Activated CD4-positive, alpha-beta memory T cell treated with anti-CD3 and anti-CD28 coated beads for 36 hours (primary cell): Measurements from ENCODE around the gene MINDY4. TPM values are rescaled to one million over a fixed set of nuclear protein-coding genes. Genes with fewer than 3 reads are reported as not detected.

ENCODE experiments used
- CTCF ChIA-PET: fragments of 350-600 bp; sonication (Branson Sonifier 250); formaldehyde crosslinking; loops from one replicate; lab custom pipeline; 2021; ENCODE audit warnings: antibody characterized with exemption, inconsistent platforms; lab: Charles Lee
- POLR2A ChIA-PET: fragments of 350-600 bp; sonication (Branson Sonifier 250); formaldehyde crosslinking; loops from one replicate; lab custom pipeline; 2021; ENCODE audit warnings: antibody characterized with exemption; lab: Charles Lee
- DNase-seq: peaks from one replicate; pipeline ENCODE4 v3.0.0-alpha.2; 2020
- H3K27ac Mint-ChIP-seq: one replicate; pipeline ENCODE4 v1.8.0; 2021; ENCODE audit warnings: mixed read lengths
- H3K27me3 Mint-ChIP-seq: one replicate; pipeline ENCODE4 v1.8.0; 2021; ENCODE audit warnings: mixed read lengths
- H3K36me3 Mint-ChIP-seq: one replicate; pipeline ENCODE4 v1.8.0; 2021; ENCODE audit warnings: mixed read lengths
- H3K4me1 Mint-ChIP-seq: one replicate; pipeline ENCODE4 v1.8.0; 2021; ENCODE audit warnings: low read depth, mixed read lengths
- H3K4me3 Mint-ChIP-seq: one replicate; pipeline ENCODE4 v1.8.0; 2021; ENCODE audit warnings: mild to moderate bottlenecking, mixed read lengths
- H3K9me3 Mint-ChIP-seq: one replicate; pipeline ENCODE4 v1.8.0; 2021; ENCODE audit warnings: mixed read lengths
- intact Hi-C: fragments of 100-400 bp; cut with micrococcal nuclease; formaldehyde crosslinking; loops from one replicate; pipeline ENCODE4 v1.15.1; 2023
- total RNA-seq, 2 experiments: library from RNA; stranded (reverse); gene quantifications; one replicate each; pipeline ENCODE4 v1.2.3, GENCODE V29; 2021

MINDY4 gene
- total RNA-seq, 2 experiments from 2014 or later, result 1.1 to 1.6 TPM

DNA sequence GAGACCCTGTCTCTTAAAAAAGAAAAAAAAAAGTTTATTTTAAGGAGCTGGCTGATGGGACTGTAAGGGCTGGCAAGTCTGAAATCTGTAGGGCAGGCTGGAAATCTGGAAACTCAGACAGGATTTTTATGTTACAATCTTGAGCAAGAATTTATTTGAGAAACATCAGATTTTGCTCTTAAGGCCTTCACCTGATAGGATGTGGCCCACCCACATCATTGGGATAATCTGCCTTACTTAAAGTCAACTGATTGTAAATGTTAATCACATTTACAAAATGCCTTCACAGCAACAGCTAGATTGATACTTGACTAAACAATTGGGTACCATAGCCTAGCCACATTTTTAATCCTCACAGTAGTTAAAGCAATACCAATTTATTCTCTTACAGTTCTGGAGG is 11.5 kb downstream of the MINDY4 start:
- H3K9me3 Mint-ChIP-seq, result no peaks in the 10 kb centered on the region
- DNase-seq, result no peak
- H3K4me3 Mint-ChIP-seq, result no peak overlapping the region
- H3K27me3 Mint-ChIP-seq, result no peaks in the 10 kb centered on the region
- intact Hi-C loops, result no loop called here
- no peaks in the 10 kb centered on the region for H3K4me1 Mint-ChIP-seq
- H3K36me3 Mint-ChIP-seq, result peaks cover 9% of the 10 kb centered on the region
- ChIA-PET CTCF (no interaction called here), POLR2A (no interaction called here)
- H3K27ac Mint-ChIP-seq, result no peak overlapping the region

DNA sequence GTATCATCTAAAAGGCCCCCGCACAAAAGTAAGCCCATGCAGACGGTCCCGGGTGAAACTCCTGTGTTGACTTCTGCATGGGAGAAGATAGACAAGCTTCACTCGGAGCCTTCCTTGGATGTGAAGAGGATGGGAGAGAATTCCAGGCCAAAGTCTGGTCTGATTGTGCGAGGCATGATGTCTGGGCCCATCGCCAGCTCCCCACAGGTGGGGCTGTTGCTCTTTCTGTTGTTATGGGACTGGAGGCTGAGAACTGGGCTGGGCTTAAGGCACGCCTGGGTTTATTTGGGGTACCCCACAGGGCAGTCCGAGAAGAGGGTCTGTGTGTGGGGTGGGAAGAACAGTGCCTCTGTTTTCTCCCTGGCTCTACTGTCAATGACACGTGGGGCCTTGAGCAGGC is 14.6 kb downstream of the MINDY4 start:
- Mint-ChIP-seq H3K27me3 (no peaks in the 10 kb centered on the region), H3K4me3 (no peak overlapping the region), H3K9me3 (no peaks in the 10 kb centered on the region), H3K27ac (no peak overlapping the region), H3K4me1 (no peaks in the 10 kb centered on the region), H3K36me3 (peaks cover 9% of the 10 kb centered on the region)
- DNase-seq, result no peak
- ChIA-PET CTCF (interaction anchor here (0.7 to 1.0 kb wide), 2 partner anchors 8 to 18 kb away, joined by 3 to 4 read pairs; no protein-coding TSS in a partner anchor), POLR2A (no interaction called here)
- intact Hi-C loops, result no loop called here

DNA sequence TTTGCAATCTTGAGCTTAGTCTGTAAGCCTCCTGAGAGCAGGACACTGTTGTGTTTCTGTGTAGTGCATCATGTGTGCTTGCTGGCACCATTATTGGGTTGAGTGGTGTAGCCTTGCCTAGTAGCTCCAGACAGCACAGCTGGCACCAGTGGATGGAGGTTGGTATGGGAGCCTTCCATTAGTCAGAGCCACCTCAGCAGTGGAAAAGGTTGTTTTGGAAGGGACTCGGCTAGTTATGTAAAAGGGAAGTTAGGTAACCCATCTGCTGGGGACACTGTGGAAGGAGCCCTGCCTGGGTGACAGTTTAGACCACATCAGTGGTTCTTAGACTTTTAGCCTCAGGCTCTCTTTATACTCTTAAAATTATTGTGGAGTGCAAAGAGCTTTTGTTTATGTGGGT is 16.3 kb downstream of the MINDY4 start:
- H3K36me3 Mint-ChIP-seq, result peaks cover 6% of the 10 kb centered on the region
- H3K4me1 Mint-ChIP-seq, result no peaks in the 10 kb centered on the region
- intact Hi-C loops, result no loop called here
- POLR2A ChIA-PET, result no interaction called here
- DNase-seq, result no peak
- H3K4me3 Mint-ChIP-seq, result no peak overlapping the region
- no peaks in the 10 kb centered on the region for H3K9me3 Mint-ChIP-seq
- no peak overlapping the region for H3K27ac Mint-ChIP-seq
- CTCF ChIA-PET, result interaction anchor here (0.9 kb wide), 1 partner anchor 224 kb away, joined by 3 read pairs; no protein-coding TSS in a partner anchor
- H3K27me3 Mint-ChIP-seq, result no peaks in the 10 kb centered on the region

DNA sequence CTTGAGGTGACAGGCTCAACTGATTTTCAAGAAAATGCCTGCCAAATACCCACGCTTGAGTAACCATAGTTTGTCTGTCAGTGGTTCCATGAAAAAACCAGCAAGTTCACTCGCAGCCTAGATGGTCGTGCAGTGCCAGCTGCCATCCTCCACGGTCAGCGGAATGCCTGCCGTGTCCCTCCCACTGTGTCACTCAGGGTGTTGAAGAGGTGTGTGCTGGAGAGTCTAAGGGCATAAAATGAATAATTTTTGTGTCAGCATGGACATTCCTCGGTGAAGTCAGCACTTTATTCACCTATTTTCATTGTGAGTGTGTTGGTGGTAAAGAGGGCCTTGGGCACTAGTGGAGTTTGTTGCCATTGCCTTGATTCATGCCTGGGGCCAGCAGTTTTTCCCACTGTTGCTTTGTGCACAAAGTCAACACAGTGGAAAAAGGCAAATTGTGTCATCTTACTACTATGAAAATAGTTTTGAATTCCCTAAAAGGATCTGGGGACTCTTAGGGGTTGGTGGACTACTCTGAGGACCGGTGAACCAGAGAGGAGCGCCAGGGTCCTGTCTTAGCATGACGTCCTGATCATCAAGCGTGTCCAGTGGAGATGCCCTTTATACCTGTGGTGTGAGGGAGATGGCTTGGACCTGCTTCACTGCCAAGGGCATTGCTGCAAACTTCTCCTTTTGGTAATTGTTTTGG is 17.6 kb downstream of the MINDY4 start:
- POLR2A ChIA-PET, result no interaction called here
- no peak for DNase-seq
- H3K27ac Mint-ChIP-seq, result no peak overlapping the region
- no peaks in the 10 kb centered on the region for H3K9me3 Mint-ChIP-seq
- CTCF ChIA-PET, result no interaction called here
- no peaks in the 10 kb centered on the region for H3K4me1 Mint-ChIP-seq
- H3K36me3 Mint-ChIP-seq, result peaks cover 5% of the 10 kb centered on the region
- no peak overlapping the region for H3K4me3 Mint-ChIP-seq
- H3K27me3 Mint-ChIP-seq, result no peaks in the 10 kb centered on the region
- intact Hi-C loops, result no loop called here

DNA sequence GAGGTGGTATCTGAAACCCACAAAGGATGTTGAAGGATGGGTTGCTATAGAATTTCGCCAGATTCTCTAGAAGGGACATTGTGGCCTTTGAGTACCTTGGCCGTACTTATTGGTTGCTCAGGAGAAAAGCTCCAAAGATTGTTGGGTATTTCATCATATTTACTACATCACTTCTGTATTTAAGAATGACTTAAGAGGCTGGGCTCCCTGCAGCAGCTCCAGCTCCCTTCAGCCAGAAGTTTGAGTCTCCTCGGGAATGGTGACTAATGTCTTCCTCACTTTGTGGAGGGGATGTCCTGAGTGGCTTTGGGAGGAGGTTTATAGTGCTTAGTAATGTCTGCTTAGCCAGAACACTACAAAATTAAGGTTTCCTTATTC is 18.1 kb downstream of the MINDY4 start:
- H3K4me1 Mint-ChIP-seq, result no peaks in the 10 kb centered on the region
- intact Hi-C loops, result no loop called here
- no peak for DNase-seq
- ChIA-PET POLR2A (no interaction called here), CTCF (no interaction called here)
- no peaks in the 10 kb centered on the region for H3K27me3 Mint-ChIP-seq
- no peak overlapping the region for H3K4me3 Mint-ChIP-seq
- no peak overlapping the region for H3K27ac Mint-ChIP-seq
- H3K36me3 Mint-ChIP-seq, result peaks cover 3% of the 10 kb centered on the region
- no peaks in the 10 kb centered on the region for H3K9me3 Mint-ChIP-seq

DNA sequence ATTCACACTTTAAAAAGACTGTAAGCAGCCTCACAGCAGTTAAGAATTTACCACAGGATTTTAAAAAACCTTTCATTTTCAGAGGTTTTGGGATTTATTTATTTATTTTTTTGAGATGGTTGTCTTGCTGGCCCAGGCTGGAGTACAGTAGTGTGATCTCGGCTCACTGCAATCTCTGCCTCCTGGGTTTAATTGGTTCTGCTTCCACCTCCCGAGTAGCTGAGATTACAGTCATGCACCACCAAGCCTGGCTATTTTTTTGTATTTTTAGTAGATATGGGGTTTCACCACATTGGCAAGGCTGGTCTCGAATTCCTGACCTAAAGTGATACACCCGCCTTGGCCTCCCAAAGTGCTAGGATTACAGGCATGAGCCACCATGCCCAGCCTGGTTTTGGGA is 19.1 kb downstream of the MINDY4 start:
- Mint-ChIP-seq H3K27ac (no peak overlapping the region), H3K4me1 (no peaks in the 10 kb centered on the region), H3K9me3 (no peaks in the 10 kb centered on the region), H3K36me3 (peaks cover 2% of the 10 kb centered on the region), H3K4me3 (no peak overlapping the region), H3K27me3 (no peaks in the 10 kb centered on the region)
- no peak for DNase-seq
- CTCF ChIA-PET, result no interaction called here
- intact Hi-C loops, result no loop called here
- POLR2A ChIA-PET, result no interaction called here

DNA sequence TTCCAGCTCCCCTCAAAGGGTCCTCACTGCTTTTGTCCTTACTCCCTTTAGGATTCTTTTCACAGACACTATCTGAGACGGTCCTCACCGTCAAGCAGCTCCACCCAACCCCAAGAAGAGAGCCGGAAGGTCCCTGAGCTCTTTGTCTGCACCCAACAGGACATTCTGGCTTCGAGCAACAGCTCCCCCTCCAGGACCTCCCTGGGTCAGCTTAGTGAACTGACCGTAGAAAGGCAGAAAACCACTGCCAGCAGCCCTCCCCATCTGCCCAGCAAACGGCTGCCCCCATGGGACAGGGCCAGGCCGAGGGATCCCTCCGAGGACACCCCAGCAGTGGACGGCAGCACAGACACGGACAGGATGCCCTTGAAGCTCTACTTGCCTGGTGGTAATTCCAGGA is 19.9 kb downstream of the MINDY4 start:
- ChIA-PET CTCF (no interaction called here), POLR2A (no interaction called here)

DNA sequence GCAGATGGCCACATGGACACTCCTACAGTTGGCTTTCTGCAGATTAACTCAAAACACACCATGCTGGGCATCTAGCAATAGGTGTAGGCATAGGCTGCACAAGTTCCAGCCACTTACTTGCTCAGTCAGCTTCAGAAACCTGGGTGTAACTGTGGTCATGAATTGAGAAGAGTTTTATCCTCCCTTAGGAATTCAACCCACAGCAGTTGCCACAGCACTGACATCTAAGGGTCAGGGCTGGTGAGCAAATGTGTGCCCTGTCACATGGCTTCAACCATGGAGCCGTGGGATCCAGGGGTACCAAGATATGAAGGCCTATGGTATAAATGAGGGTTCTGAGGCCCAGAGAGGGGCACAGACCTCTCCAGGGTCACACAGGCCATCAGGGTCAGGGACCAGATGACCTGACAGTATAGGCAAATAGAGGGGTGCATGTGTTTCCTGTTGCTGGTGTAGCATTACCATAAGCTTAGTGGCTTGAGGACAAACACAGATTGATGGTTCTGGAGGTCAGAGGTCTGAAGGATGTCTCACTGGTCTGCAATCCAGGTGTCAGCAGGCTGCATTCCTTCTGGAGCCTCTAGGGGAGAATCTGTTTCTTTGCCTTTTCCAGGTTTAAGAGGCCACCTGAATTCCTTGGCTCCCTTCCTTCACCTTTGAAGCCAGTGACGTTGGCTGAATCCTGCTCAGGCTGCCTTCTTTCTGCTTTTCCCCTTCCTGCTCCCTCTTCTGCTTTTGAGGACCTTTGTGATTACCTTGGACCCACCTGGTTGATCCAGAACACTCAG is 24.1 kb downstream of the MINDY4 start:
- no peak for DNase-seq
- intact Hi-C loops, result no loop called here
- ChIA-PET POLR2A (no interaction called here), CTCF (interaction anchor here (0.7 kb wide), 1 partner anchor 111 kb away, joined by 4 read pairs; no protein-coding TSS in a partner anchor)
- no peaks in the 10 kb centered on the region for H3K36me3 Mint-ChIP-seq
- no peak overlapping the region for H3K4me3 Mint-ChIP-seq
- peaks cover 8% of the 10 kb centered on the region for H3K4me1 Mint-ChIP-seq
- H3K27ac Mint-ChIP-seq, result no peak overlapping the region
- no peaks in the 10 kb centered on the region for H3K27me3 Mint-ChIP-seq
- H3K9me3 Mint-ChIP-seq, result no peaks in the 10 kb centered on the region

More for the DNA sequence above, 19.9 kb downstream of the MINDY4 start:
- no peaks in the 10 kb centered on the region for H3K9me3 Mint-ChIP-seq
- no peaks in the 10 kb centered on the region for H3K27me3 Mint-ChIP-seq
- H3K4me3 Mint-ChIP-seq, result no peak overlapping the region
- peaks cover 2% of the 10 kb centered on the region for H3K36me3 Mint-ChIP-seq
- intact Hi-C loops, result no loop called here
- DNase-seq, result no peak
- H3K27ac Mint-ChIP-seq, result no peak overlapping the region
- H3K4me1 Mint-ChIP-seq, result peaks cover 2% of the 10 kb centered on the region

DNA sequence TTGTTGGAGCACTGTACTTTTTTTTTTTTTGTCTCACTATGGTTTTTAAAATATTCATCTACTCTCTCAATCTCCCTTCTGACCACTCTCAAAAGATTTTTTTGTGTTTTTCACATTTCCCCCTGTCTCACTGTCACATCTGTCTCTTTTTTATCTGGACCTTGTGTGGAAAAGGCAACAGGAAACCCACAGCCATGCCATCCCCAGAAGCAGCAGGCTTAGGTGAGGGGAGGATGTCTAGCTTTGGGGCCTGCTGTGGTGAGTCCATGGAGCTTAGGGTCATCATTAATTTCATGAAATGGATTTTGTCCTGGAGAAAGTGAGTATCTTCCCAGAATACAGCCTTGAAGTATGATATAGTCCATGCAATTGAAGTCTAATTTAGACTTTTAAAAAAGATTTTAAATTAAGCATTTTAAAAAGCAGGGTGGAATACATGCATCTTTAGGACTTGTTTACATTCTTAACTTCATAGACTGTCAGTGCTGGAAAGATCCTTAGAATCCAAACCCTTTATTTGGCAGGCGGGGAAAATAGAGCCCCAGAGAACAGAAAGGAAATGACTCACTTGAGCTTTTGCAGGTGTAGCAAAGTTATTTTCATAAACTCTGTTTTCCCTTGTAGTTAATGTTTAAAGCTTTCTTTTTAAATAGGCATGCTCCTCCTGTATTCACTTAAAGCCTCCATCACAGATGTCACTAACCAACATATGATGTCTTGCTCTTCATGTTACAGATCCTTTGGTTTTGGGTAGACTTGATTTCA is 25.1 kb downstream of the MINDY4 start:
- H3K4me3 Mint-ChIP-seq, result no peak overlapping the region
- no peaks in the 10 kb centered on the region for H3K9me3 Mint-ChIP-seq
- intact Hi-C loops, result no loop called here
- H3K4me1 Mint-ChIP-seq, result peaks cover 8% of the 10 kb centered on the region
- H3K36me3 Mint-ChIP-seq, result no peaks in the 10 kb centered on the region
- no peak for DNase-seq
- ChIA-PET POLR2A (no interaction called here), CTCF (interaction anchor here (0.7 kb wide), 1 partner anchor 110 kb away, joined by 4 read pairs; no protein-coding TSS in a partner anchor)
- H3K27ac Mint-ChIP-seq, result no peak overlapping the region
- H3K27me3 Mint-ChIP-seq, result no peaks in the 10 kb centered on the region

DNA sequence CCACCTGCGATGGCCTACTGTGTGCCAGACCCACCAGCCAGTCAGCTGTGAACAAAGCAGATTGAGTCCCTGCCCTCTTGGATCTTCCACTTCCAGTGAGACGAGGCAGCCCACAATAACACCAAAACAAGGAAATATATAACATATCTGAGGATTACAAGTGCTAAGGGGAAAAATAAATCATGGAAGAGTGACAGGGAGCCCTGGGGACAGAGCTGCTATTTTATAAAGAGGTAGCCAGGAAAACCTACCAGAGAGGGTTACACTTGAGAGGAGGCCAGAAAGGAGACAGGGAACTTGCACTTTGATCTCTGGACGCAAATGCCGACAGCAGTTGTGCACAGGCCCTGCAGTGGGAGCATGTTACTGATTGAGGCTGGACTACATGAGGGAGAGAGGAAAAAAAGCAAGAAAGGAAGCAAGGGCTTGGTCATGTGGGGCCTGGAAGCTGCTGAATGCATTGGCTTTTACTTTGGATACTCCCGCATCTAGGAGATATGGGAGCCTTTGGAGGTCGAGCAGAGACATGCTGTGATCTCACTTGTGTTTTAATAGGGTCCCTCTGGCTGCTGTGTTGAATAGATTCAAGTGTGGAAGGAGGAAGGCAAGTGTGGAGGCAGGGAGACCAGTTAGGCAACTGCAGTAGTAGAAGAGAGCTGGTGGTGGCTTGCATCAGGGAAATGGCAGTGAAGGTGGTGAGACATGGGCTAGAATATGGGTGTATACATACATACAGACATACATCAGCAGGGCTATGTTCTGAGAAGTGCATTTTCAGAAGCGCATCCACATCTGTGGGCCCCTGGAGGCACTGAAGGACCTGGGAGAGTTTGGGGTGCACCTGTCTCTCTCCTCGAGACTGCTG is 26.2 kb downstream of the MINDY4 start:
- H3K9me3 Mint-ChIP-seq, result no peaks in the 10 kb centered on the region
- intact Hi-C loops, result no loop called here
- H3K36me3 Mint-ChIP-seq, result no peaks in the 10 kb centered on the region
- H3K4me1 Mint-ChIP-seq, result peaks cover 8% of the 10 kb centered on the region
- H3K27ac Mint-ChIP-seq, result no peak overlapping the region
- H3K4me3 Mint-ChIP-seq, result no peak overlapping the region
- no peak for DNase-seq
- H3K27me3 Mint-ChIP-seq, result no peaks in the 10 kb centered on the region
- ChIA-PET CTCF (no interaction called here), POLR2A (no interaction called here)

DNA sequence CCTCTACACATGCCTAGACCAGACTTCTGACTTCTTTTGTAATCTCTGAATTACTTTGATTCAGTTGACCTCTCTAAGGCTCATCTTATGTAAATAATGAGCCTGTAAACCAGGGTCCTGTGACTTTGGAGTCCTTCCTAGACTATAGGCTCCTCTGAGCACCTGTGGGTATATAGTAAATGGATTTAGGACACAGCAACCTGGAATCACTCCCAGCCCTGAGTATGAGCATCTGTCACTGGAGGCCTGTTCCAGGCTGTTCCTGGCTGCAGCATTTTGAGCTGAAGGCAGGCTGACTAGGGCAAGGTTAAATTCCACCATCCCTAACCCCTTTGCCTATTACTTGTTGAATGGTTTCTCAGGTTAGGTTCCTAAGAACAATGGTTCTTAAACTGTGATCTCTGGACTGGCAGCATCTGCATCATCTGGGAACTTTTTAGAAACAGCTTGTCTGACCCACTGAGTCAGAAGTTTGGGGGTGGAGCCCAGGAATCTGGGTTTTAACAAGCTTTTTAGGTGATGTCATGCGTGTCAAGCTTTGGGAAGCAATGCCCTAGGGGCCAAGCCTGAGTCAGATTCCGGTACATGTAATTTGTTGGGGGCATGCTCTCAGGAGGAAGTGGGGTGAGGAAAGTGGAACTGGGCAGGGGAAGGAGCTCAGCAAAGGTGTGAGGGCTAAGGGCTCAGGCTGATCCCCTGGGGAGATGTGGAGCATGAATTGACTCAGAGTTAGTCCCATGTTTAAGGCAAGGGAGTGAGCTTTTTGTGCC is 28.2 kb downstream of the MINDY4 start:
- POLR2A ChIA-PET, result no interaction called here
- intact Hi-C loops, result no loop called here
- CTCF ChIA-PET, result interaction anchor here (0.7 to 1.7 kb wide), 3 partner anchors 27 to 323 kb away, joined by 3 to 10 read pairs (median 9); no protein-coding TSS in a partner anchor
- Mint-ChIP-seq H3K36me3 (no peaks in the 10 kb centered on the region), H3K27me3 (no peaks in the 10 kb centered on the region), H3K4me1 (peaks cover 8% of the 10 kb centered on the region), H3K27ac (no peak overlapping the region), H3K9me3 (no peaks in the 10 kb centered on the region), H3K4me3 (no peak overlapping the region)
- no peak for DNase-seq
